22Rv1 (cell line): Measurements from ENCODE around the gene ADORA1.

Experiments used
- CTCF ChIP-seq: fragments of 450-650 bp; IDR thresholded peaks from 2 replicates; pipeline ENCODE4 v1.5.1; 2017; ENCODE audit warnings: mild to moderate bottlenecking
- ZFX ChIP-seq: fragments of 450-650 bp; IDR thresholded peaks from 2 replicates; pipeline ENCODE4 v1.6.1; 2017; ENCODE audit warnings: antibody characterized with exemption, borderline replicate concordance

GRCh38 chr1:203133970-203134725 is 6.6 kb downstream of the ADORA1 start:
- no peak for TF ChIP-seq CTCF
- TF ChIP-seq ZFX: no peak
